Measurements from ENCODE around the gene FBXO42. TPM values are rescaled to one million over a fixed set of nuclear protein-coding genes. Genes with fewer than 3 reads are reported as not detected.

Gene FBXO42
- total and polyA plus RNA-seq, 9 of the 15 experiments (the other 6 are each of a cell fraction or from before 2014, with no cell fraction given), result 7.2 to 24.8 (median 17.4) TPM

DNA sequence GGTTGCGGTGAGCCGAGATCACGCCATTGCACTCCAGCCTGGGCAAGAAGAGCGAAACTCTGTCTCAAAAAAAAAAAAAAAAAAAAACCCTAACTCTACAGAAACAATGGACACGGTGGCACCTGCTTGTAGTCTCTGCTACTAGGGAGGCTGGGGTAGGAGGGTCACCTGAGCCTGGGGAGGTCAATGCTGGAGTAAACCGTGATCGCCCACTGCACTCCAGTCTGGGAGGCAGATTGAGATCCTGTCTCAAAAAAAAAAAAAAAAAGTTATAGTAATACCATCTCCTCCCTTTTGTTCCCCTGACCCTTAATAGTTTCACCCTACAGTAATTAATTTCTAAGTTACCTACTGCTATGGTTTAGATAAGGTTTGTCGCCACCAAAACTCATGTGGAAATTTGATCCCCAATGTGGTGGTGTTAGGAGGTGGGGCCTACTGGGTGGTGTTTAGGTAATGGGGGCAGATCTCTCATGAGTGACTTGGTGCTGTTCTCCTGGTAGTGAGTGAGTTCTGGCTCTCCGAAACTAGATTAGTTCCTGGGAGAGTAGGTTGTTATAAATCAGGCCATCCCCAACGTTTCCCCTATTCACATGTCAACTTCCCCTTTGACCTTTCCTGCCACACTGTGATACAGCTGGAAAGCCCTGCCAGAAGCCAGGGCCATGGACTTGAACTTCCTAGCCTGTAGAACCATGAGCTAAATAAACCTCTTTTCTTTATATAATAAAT, 9.8 kb downstream of the FBXO42 start (continued):
- TF ChIP-seq, protein P1, sequence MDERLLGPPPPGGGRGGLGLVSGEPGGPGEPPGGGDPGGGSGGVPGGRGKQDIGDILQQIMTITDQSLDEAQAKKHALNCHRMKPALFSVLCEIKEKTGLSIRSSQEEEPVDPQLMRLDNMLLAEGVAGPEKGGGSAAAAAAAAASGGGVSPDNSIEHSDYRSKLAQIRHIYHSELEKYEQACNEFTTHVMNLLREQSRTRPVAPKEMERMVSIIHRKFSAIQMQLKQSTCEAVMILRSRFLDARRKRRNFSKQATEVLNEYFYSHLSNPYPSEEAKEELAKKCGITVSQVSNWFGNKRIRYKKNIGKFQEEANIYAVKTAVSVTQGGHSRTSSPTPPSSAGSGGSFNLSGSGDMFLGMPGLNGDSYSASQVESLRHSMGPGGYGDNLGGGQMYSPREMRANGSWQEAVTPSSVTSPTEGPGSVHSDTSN (CRISPR knock-in tag; IDR thresholded peaks at IDR 0.05; ENCODE audit: low read depth), result no peak
- TF ChIP-seq, protein P1 (tag; conservative IDR thresholded peaks at IDR 0.05; ENCODE audit: low read depth), result 0 out of 2 replicates have a peak, but pooled peaks have one; percentile 32
- TF ChIP-seq ZNF280B (CRISPR knock-in tag; IDR thresholded peaks at IDR 0.05) (no peak), CREM (IDR thresholded peaks at IDR 0.05; ENCODE audit: low read depth) (no peak), ZNF3 (CRISPR knock-in tag; IDR thresholded peaks at IDR 0.05) (no peak), HOXB6 (CRISPR knock-in tag; IDR thresholded peaks at IDR 0.05; ENCODE audit: borderline replicate concordance) (no peak), NFIC (IDR thresholded peaks at IDR 0.05) (no peak), CBX1 (IDR thresholded peaks at IDR 0.05; ENCODE audit: low read depth) (no peak), CC2D1A (IDR thresholded peaks at IDR 0.05) (no peak), RREB1 (CRISPR knock-in tag; IDR thresholded peaks at IDR 0.05) (no peak), MEIS2 (IDR thresholded peaks at IDR 0.05; ENCODE audit: partially characterized antibody) (peak; percentile 68), FOXK2 (conservative IDR thresholded peaks at IDR 0.05 in 1 of 2, IDR thresholded peaks at IDR 0.05 in 1 of 2; ENCODE audit: low read depth in 2 of 2) (no peak), DPF2 (IDR thresholded peaks at IDR 0.05) (peak; percentile 59; the same call in 1 of the 2 replicates)
- TF ChIP-seq, protein P2, sequence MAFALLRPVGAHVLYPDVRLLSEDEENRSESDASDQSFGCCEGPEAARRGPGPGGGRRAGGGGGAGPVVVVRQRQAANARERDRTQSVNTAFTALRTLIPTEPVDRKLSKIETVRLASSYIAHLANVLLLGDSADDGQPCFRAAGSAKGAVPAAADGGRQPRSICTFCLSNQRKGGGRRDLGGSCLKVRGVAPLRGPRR (CRISPR knock-in tag; IDR thresholded peaks at IDR 0.05), result no peak
- TF ChIP-seq, protein P3, sequence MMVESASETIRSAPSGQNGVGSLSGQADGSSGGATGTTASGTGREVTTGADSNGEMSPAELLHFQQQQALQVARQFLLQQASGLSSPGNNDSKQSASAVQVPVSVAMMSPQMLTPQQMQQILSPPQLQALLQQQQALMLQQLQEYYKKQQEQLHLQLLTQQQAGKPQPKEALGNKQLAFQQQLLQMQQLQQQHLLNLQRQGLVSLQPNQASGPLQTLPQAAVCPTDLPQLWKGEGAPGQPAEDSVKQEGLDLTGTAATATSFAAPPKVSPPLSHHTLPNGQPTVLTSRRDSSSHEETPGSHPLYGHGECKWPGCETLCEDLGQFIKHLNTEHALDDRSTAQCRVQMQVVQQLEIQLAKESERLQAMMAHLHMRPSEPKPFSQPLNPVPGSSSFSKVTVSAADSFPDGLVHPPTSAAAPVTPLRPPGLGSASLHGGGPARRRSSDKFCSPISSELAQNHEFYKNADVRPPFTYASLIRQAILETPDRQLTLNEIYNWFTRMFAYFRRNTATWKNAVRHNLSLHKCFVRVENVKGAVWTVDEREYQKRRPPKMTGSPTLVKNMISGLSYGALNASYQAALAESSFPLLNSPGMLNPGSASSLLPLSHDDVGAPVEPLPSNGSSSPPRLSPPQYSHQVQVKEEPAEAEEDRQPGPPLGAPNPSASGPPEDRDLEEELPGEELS (CRISPR knock-in tag; IDR thresholded peaks at IDR 0.05; ENCODE audit: borderline replicate concordance), result no peak

Measured in K562 (cell line).